IMR-90 (cell line): ENCODE measurements around the gene SLC8A1. TPM values are rescaled to one million over a fixed set of nuclear protein-coding genes. Genes with fewer than 3 reads are reported as not detected.

Experiments
- ATAC-seq: fragments of 200-7000 bp; cut with Tn5 transposase; 2 replicates; pipeline ENCODE4 v1.9.1; 2020; ENCODE audit warnings: low read depth, mild to moderate bottlenecking, moderate library complexity
- BruUV-seq: library from RNA; stranded (reverse); fragments of 400-500 nt; replicated peaks from 2 replicates; lab custom pipeline; 2021; lab: Mats Ljungman, UMichigan
- CTCF ChIA-PET: fragments of 300-600 bp; formaldehyde crosslinking; extraction: SDS; loops from one replicate; lab custom pipeline; 2021; ENCODE audit warnings: antibody characterized with exemption; lab: Yijun Ruan, JAX
- POLR2A ChIA-PET: fragments of 300-600 bp; sonication (Branson Sonifier 250); formaldehyde crosslinking; loops from one replicate; lab custom pipeline; 2022; ENCODE audit warnings: antibody characterized with exemption; ENCODE audit not compliant: unreplicated experiment; lab: Charles Lee
- DNase-seq: peaks from one replicate; pipeline ENCODE4 v3.0.0; 2013
- H2AFZ ChIP-seq: replicated peaks from 2 replicates; pipeline ENCODE3; 2013; ENCODE audit warnings: low read length, mild to moderate bottlenecking; ENCODE audit not compliant: poor library complexity
- H2AK5ac ChIP-seq: 2 replicates; pipeline ENCODE4 v1.6.1; 2013; ENCODE audit warnings: low read depth, low read length, inconsistent platforms
- H2AK9ac ChIP-seq: replicated peaks from 2 replicates; pipeline ENCODE3; 2013; ENCODE audit warnings: mild to moderate bottlenecking, low read depth, low read length, moderate library complexity; ENCODE audit not compliant: poor library complexity
- H2BK120ac ChIP-seq: 2 replicates; pipeline ENCODE4 v1.6.1; 2013; ENCODE audit warnings: low read depth, low read length, inconsistent platforms
- H2BK15ac ChIP-seq: 3 replicates; pipeline ENCODE4 v1.6.1; 2013; ENCODE audit warnings: low read depth, low read length, inconsistent platforms
- H2BK20ac ChIP-seq: 2 replicates; pipeline ENCODE4 v1.6.1; 2013; ENCODE audit warnings: low read depth, mild to moderate bottlenecking, inconsistent platforms, low read length, moderate library complexity
- H2BK5ac ChIP-seq: 2 replicates; pipeline ENCODE4 v1.6.1; 2013; ENCODE audit warnings: mild to moderate bottlenecking, low read depth, low read length, inconsistent platforms; ENCODE audit not compliant: poor library complexity, severe bottlenecking
- H3K14ac ChIP-seq: replicated peaks from 2 replicates; pipeline ENCODE4 v1.6.1; 2013; ENCODE audit warnings: low read depth, low read length, inconsistent platforms
- H3K18ac ChIP-seq: 2 replicates; pipeline ENCODE4 v1.6.1; 2013; ENCODE audit warnings: low read depth, low read length, control low read depth
- H3K23ac ChIP-seq: 2 replicates; pipeline ENCODE4 v1.6.1; 2013; ENCODE audit warnings: low read depth, low read length, inconsistent platforms
- H3K27ac ChIP-seq: 2 replicates; pipeline ENCODE4 v1.5.1; 2013; ENCODE audit warnings: mild to moderate bottlenecking, control low read depth, low read length; ENCODE audit not compliant: insufficient read depth
- H3K27me3 ChIP-seq: 2 replicates; pipeline ENCODE4 v1.6.1; 2013; ENCODE audit warnings: low read length; ENCODE audit not compliant: control insufficient read depth, insufficient read depth
- H3K36me3 ChIP-seq: 2 replicates; pipeline ENCODE4 v1.6.1; 2013; ENCODE audit warnings: low read length, mixed read lengths; ENCODE audit not compliant: control insufficient read depth, insufficient read depth
- H3K4ac ChIP-seq: 2 replicates; pipeline ENCODE4 v1.6.1; 2013; ENCODE audit warnings: low read depth, low read length, inconsistent platforms
- H3K4me1 ChIP-seq: 2 replicates; pipeline ENCODE4 v1.6.1; 2013; ENCODE audit warnings: low read length, mixed read lengths; ENCODE audit not compliant: control insufficient read depth, insufficient read depth
- H3K4me2 ChIP-seq: 2 replicates; pipeline ENCODE4 v1.6.1; 2013; ENCODE audit warnings: low read depth, mild to moderate bottlenecking, control low read depth, low read length, moderate library complexity
- H3K4me3 ChIP-seq: 2 replicates; pipeline ENCODE4 v1.5.1; 2013; ENCODE audit warnings: low read depth, mild to moderate bottlenecking, control low read depth, low read length, moderate library complexity; ENCODE audit not compliant: insufficient read depth
- H3K56ac ChIP-seq: 2 replicates; pipeline ENCODE4 v1.6.1; 2013; ENCODE audit warnings: low read length, inconsistent platforms; ENCODE audit not compliant: insufficient read depth; ENCODE audit errors: extremely low read depth
- H3K79me1 ChIP-seq, 2 experiments: 2 replicates each; pipeline ENCODE4 v1.6.1; 2013; ENCODE audit warnings: low read length in 2 of 2, inconsistent platforms in 1 of 2, low read depth in 1 of 2
- H3K9ac ChIP-seq: 2 replicates; pipeline ENCODE4 v1.6.1; 2013; ENCODE audit warnings: low read depth, low read length, control low read depth
- H3K9me1 ChIP-seq: 2 replicates; pipeline ENCODE4 v1.6.1; 2013; ENCODE audit warnings: low read length, inconsistent platforms; ENCODE audit not compliant: insufficient read depth
- H3K9me3 ChIP-seq: 2 replicates; pipeline ENCODE4 v1.6.1; 2013; ENCODE audit warnings: low read length; ENCODE audit not compliant: control insufficient read depth, insufficient read depth
- H4K20me1 ChIP-seq: 2 replicates; pipeline ENCODE4 v1.6.1; 2013; ENCODE audit warnings: low read length, inconsistent platforms; ENCODE audit not compliant: insufficient read depth
- H4K5ac ChIP-seq: 2 replicates; pipeline ENCODE4 v1.6.1; 2013; ENCODE audit warnings: mild to moderate bottlenecking, low read depth, low read length, control low read depth
- H4K8ac ChIP-seq, 2 experiments: 2 replicates each; pipeline ENCODE4 v1.6.1; 2013; ENCODE audit warnings: low read depth in 2 of 2, low read length in 2 of 2, control low read depth in 1 of 2, inconsistent platforms in 1 of 2
- H4K91ac ChIP-seq: 2 replicates; pipeline ENCODE4 v1.6.1; 2013; ENCODE audit warnings: low read depth, low read length, inconsistent platforms; ENCODE audit not compliant: insufficient read depth
- BHLHE40 ChIP-seq: fragments of 150-350 bp; IDR thresholded peaks from 2 replicates; pipeline ENCODE4 v1.6.1; 2016; ENCODE audit warnings: mild to moderate bottlenecking, low read depth, low read length
- CEBPB ChIP-seq: IDR thresholded peaks from 2 replicates; pipeline ENCODE4 v1.6.1; 2012; ENCODE audit warnings: low read depth, low read length, improper control_type of control experiment
- CHD1 ChIP-seq: IDR thresholded peaks from 2 replicates; pipeline ENCODE4 v1.6.1; 2012; ENCODE audit warnings: low read depth, low read length, improper control_type of control experiment
- CTCF ChIP-seq: conservative IDR thresholded peaks from 2 replicates; pipeline ENCODE4 v1.5.1; 2012; ENCODE audit warnings: mild to moderate bottlenecking, low read depth, low read length, improper control_type of control experiment
- FOS ChIP-seq: fragments of 150-350 bp; IDR thresholded peaks from 2 replicates; pipeline ENCODE4 v1.6.1; 2016; ENCODE audit warnings: low read depth, low read length
- MAFK ChIP-seq: IDR thresholded peaks from 2 replicates; pipeline ENCODE4 v1.6.1; 2012; ENCODE audit warnings: low read depth, low read length, improper control_type of control experiment
- MAZ ChIP-seq: IDR thresholded peaks from 2 replicates; pipeline ENCODE4 v1.6.1; 2012; ENCODE audit warnings: low read depth, mild to moderate bottlenecking, low read length, improper control_type of control experiment, moderate library complexity, borderline replicate concordance
- MXI1 ChIP-seq: IDR thresholded peaks from 2 replicates; pipeline ENCODE4 v1.6.1; 2012; ENCODE audit warnings: low read depth, mild to moderate bottlenecking, low read length, moderate library complexity, borderline replicate concordance
- NFE2L2 ChIP-seq: fragments of 150-350 bp; IDR thresholded peaks from 2 replicates; pipeline ENCODE4 v1.6.1; 2016; ENCODE audit warnings: low read depth, mild to moderate bottlenecking, low read length
- POLR2A ChIP-seq: IDR thresholded peaks from 2 replicates; pipeline ENCODE4 v1.6.1; 2012; ENCODE audit warnings: mild to moderate bottlenecking, low read depth, low read length
- RAD21 ChIP-seq: IDR thresholded peaks from 2 replicates; pipeline ENCODE4 v1.6.1; 2012; ENCODE audit warnings: low read length, improper control_type of control experiment
- RCOR1 ChIP-seq: IDR thresholded peaks from 2 replicates; pipeline ENCODE4 v1.6.1; 2012; ENCODE audit warnings: mild to moderate bottlenecking, low read length, improper control_type of control experiment; ENCODE audit not compliant: insufficient replicate concordance
- RFX5 ChIP-seq: IDR thresholded peaks from 2 replicates; pipeline ENCODE4 v1.8.0; 2012; ENCODE audit warnings: low read depth, mild to moderate bottlenecking, low read length, moderate library complexity
- SMC3 ChIP-seq: fragments of 150-350 bp; IDR thresholded peaks from 2 replicates; pipeline ENCODE4 v1.6.1; 2016; ENCODE audit warnings: low read depth, mild to moderate bottlenecking, antibody characterized with exemption, low read length, moderate library complexity
- USF2 ChIP-seq: fragments of 150-350 bp; IDR thresholded peaks from 2 replicates; pipeline ENCODE4 v1.6.1; 2017; ENCODE audit warnings: mild to moderate bottlenecking, antibody characterized with exemption, low read length, low read depth
- WGBS, 2 experiments: methylation state at CpG; one replicate each; pipeline versions ENCODE4 v1.1.5 to v1.1.7; 2013; ENCODE audit warnings: missing lambda C conversion rate in 2 of 2; ENCODE audit not compliant: insufficient read length in 1 of 2; ENCODE audit errors: extremely low coverage in 2 of 2; 5-methylcytosine and 5-hydroxymethylcytosine counted together
- dilution Hi-C: fragments of 300-500 bp; cut with HindIII; formaldehyde crosslinking; loops from one replicate; pipeline ENCODE4 v1.14.3; 2018; ENCODE audit warnings: low sequenced_read_pairs; ENCODE audit not compliant: unreplicated experiment
- in situ Hi-C: fragments of 300-500 bp; cut with MboI; formaldehyde crosslinking; loops from 3 replicates; pipeline ENCODE4 v1.14.3; 2019; ENCODE audit warnings: low sequenced_read_pairs, inconsistent platforms, mixed read lengths
- intact Hi-C: fragments of 100-400 bp; cut with micrococcal nuclease; formaldehyde crosslinking; loops from 2 replicates; pipeline ENCODE4 v1.10.0; 2022
- polyA plus RNA-seq, 3 experiments: library from polyadenylated mRNA; depleted of rRNA; stranded (reverse); fragments of >200 nt; gene quantifications; 2 replicates each; pipeline ENCODE4 v1.2.3, GENCODE V29; 2012; ENCODE audit warnings: low replicate concordance in 1 of 3
- total RNA-seq: library from RNA; depleted of rRNA; stranded (reverse); fragments of >200 nt; gene quantifications from 2 replicates; pipeline ENCODE4 v1.2.3, GENCODE V29; 2012

The SLC8A1 gene
- total and polyA plus RNA-seq, 2 of the 4 experiments (the other 2 are of a cell fraction) = 7.7 to 57.0 TPM

DNA sequence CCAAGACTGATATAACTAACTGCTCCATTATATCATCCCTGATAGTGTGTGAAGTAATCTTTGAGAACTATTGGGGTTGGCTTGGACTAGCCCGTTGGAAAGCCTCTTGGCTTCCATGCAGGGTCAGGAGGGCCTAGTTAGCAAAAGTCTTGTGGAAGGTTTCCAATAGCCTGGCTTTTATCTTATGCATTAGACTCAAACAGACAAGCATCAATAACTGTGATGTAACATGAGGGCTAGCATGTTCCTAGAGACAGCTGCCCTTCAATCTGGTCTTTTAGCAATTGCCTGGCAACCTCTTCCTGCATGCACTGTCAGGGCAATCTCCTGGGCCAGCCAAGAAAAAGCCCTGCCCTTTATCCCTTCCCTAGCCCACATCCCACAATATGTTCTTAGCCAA lies 18.2 kb downstream of the SLC8A1 start (continued):
- TF ChIP-seq RFX5 = no peak
- TF ChIP-seq POLR2A = no peak
- TF ChIP-seq USF2 = no peak
- TF ChIP-seq MAZ = no peak

GRCh38 chr2:40432921-40433483 lies 18.9 kb downstream of the SLC8A1 start:
- Histone ChIP-seq H3K9me3 (no peaks in the 10 kb centered on the region), H2AFZ (no peak overlapping the region), H3K18ac (no peak overlapping the region; the same call in 1 of the 2 replicates), H3K4ac (no peak overlapping the region), H2BK5ac (peak overlapping the region; percentile 12), H3K36me3 (peaks cover 7% of the 10 kb centered on the region), H3K27ac (no peak overlapping the region), H3K56ac (no peak overlapping the region), H4K8ac (no peak overlapping the region), H2AK5ac (no peak overlapping the region), H3K4me3 (no peak overlapping the region), H3K27me3 (no peaks in the 10 kb centered on the region), H4K5ac (no peak overlapping the region), H2BK120ac (no peak overlapping the region), H4K20me1 (no peaks in the 10 kb centered on the region), H4K91ac (no peak overlapping the region), H2AK9ac (no peak overlapping the region), H3K9ac (no peak overlapping the region), H2BK15ac (no peak overlapping the region), H3K79me1 (peaks cover 48 to 78% of the 10 kb centered on the region in 2 experiments), H3K14ac (0 out of 2 replicates have a peak overlapping the region, but pooled peaks have one; percentile 8), H3K23ac (no peak overlapping the region), H3K4me2 (no peak overlapping the region), H3K9me1 (peaks cover 37% of the 10 kb centered on the region), H3K4me1 (peaks cover 17% of the 10 kb centered on the region), H2BK20ac (peak overlapping the region; percentile 61; the same call in 1 of the 2 replicates)
- ATAC-seq = no peak
- no peak for DNase-seq
- dilution Hi-C loops = no loop called here
- ChIA-PET CTCF (no interaction called here), POLR2A (no interaction called here)
- TF ChIP-seq SMC3 = no peak
- TF ChIP-seq CEBPB = no peak
- TF ChIP-seq CTCF = no peak
- no peak for TF ChIP-seq BHLHE40
- TF ChIP-seq POLR2A = no peak
- TF ChIP-seq RAD21 = no peak
- TF ChIP-seq MAFK = no peak
- no peak for TF ChIP-seq CHD1
- TF ChIP-seq RCOR1 = no peak
- TF ChIP-seq FOS = no peak
- no peak for TF ChIP-seq RFX5
- TF ChIP-seq MXI1 = no peak
- TF ChIP-seq NFE2L2 = no peak
- BruUV-seq = no TSS peak
- in situ Hi-C loops = no loop called here
- intact Hi-C loops = loop anchor here (5.0 kb wide), 1 partner anchor 61 kb away; no protein-coding TSS in a partner anchor
- WGBS, 2 experiments = 86% methylated on average over 3 of the region's 3 CpGs; no CpG with 5 or more reads in 1 of the 2 experiments
